NCI-H2107 treated with DMSO at 0.1 percent for 48 hours (cell line): ENCODE measurements around the gene APOC3.
"Not testable (repeated sequence)": the region's sequence is repeated elsewhere in the genome, so short reads cannot be mapped to it uniquely, and the experiment has no call there.

Source experiments
- DNase-seq: peaks from one replicate; lab custom pipeline; 2025; ENCODE audit not compliant: unreplicated experiment; lab: John Stamatoyannopoulos, UW

The APOC3 gene

DNA sequence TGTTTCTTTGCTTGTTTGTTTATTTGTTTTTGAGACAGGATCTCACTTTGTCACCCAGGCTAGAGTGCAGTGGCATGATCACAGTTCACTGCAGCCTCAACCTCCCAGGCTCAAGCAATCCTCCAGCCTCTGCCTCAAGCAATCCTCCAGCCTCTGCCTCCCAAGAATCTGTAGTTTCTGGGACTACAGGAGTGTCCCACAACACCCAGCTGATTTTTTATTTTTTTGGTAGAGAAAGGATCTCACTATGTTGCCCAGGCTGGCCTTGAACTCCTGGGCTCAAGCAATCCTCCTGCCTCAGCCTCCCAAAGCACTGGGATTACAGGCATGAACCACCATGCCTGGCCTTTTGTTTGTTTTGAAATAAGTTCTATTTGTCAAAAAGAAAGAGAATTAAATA lies 28.0 kb upstream of the APOC3 start:
- DNase-seq = not testable (repeated sequence)

DNA sequence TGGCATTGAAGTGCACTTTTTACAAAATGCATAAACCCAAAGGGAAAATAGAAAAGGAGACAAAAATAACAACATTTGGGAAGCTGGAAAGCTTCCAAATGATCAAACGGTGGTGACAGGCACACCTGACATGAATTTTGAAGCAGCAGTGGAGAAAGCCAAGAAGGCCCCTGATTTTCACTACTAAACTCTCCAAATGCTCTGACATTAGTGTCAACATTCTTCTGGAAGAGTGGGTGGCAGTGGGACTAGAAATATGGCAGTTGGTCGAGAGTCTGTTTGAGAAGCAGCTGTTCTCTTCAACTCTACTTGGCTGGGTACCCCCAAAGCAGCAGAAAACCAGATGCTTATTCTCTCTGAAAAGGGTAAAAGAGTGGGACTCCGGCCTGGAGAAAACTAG lies 25.7 kb upstream of the APOC3 start:
- DNase-seq = no peak

DNA sequence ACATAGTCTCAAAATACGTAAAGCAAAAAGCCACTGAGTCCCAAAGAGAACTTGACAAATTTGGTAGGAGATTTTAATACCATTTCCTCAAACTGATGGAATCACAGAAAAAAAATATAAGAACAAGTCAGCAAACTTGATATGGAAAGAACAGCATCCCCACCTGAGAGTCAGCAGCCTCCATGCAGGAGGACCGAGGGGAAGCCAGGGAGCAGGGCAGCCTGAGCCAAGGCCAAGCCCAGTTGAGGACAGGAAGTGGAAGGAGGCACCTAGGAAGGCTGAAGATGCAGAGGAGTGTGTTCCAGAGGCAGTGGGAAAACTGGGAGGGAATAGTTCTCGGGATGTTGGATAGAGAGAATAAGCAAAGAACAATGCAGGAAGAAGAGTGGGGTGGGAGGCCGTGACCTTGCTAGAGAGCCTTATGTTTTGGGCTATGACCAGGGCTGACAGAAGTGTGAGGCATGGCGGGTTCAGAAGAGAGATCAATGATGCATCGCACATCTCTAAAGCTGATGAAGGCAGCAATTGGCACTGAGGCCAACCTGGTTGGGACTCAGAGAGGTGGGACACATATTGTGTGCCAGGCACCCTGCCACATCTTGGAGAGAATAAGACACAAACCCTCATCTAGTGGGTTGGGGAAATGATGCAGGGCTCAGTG lies 22.0 kb upstream of the APOC3 start:
- no peak for DNase-seq

DNA sequence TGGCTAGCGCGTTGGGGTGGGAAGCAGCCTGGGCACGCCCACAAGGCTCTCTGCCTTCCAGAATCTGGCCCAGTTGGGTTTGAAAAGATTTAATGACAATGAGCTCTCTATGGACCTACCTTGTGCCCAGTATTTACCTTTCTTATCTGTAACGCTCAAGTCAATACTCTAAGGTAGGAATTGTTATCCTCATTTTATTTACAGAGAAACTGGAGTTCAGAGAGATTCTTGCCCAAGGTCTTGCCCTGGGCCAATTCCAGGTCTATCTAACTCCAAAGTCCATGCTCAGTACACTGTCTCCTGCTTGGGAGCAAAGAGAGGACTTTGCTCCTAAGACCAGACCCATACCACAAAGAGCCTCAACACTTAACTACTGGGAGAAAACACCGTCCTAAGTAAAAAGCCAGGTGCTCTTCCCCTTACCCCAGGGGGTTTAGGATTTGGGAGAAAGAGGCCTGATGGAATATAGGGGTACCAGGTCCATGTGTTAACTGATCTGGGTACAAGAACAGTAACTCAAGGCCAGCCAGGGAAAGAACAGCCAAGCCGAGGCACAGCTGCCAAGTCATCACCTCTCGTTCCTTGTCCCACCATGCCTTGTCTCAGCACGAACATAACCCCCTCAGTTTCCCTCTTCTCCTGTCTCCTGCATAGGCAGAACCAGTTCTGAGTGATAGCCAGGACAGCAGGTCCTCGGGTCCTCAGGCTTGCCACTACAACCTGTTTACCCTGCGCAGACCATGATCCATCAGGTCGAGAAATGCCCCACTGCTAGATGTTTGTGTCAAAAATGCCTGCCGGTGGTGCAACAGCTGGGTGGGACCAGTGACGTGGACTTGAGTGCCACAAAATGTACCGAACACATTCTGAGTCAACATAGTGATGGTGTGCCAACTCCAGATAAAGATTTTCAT lies 21.2 kb upstream of the APOC3 start:
- DNase-seq = no peak

DNA sequence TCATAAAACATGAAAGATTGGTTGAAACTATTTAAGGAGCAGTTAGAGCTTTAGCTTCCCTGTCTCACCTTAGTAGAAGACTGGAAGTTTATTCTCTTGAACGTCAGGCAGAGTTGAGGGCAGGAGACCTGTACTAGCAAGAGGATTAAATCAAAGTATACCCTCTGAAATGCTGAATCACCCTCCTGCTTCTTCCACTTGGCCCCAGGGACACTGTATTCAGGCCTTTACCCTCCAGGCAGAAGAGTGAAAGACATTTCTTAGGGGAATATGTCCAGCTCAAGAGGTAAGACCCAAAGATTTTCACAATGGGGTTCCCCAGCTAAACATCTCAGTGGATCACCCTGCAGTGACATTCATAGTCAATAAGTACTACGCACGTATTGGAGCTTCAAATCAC lies 18.5 kb upstream of the APOC3 start:
- DNase-seq = no peak

DNA sequence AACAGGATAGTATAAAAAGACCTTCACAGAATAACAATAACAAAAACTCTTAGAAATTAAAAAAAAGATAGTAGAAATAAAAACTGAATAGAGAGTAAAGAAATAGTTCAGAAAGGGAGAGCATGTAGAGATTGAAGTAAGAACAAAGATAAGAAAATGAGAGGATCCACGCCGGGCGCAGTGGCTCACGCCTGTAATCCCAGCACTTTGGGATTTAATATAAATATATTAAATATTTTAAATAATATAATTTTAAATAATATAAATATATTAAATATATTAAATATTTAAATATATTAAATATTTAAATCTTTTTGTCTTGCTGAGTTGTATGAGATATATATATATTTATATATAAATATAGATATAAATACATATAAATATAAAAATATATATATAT lies 17.6 kb upstream of the APOC3 start:
- DNase-seq = no peak

DNA sequence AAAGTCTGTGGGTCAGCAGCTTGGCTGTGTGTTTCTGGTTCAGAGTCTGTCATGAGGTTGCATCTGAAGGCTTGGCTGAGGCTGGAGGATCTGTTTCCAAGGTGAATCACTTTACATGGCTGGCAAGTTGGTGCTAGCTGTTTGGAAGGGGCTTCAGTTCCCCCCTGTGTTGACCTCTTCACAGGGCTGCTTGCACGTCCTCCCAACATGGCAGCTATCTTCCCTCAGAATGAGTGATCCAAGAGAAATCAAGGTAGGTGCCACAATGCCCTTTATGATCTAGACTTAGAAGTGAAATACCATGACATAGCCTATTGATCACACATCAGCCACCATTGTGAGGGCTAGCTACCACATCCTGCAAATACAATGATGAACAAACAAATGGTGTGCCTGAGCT lies 16.5 kb upstream of the APOC3 start:
- no peak for DNase-seq

DNA sequence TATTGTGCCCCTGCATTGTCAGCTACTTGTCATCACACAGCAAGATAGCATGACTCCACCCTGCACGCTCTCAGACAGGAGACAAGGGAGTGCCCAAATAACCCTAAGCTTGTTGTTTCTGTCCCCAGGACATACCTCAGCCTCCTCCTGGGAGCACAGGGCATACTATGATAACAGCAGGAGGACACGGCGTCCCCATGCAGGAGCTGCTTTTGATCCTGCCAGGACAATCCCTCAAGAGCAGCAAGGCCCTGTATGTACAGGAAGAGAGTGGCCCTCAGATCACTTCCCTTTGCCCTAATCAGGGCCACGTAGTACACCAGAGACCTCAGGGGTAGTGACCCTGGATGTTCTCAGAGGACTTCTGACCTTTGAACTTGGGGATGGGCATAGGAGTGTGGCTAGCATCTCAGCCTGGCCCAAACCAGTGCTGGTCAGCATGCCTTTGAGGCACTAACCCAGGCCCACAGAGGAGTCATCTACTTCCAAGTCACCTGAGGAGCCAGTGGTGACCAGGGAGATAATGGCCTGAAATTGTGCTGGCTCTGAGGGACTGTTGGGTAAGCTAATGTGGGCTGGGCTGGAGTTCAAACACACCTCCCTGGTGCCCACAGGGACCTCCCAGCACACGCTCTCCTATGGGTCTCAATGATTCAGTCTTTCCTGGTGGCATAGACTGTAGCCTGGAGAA lies 15.8 kb upstream of the APOC3 start:
- DNase-seq = no peak

DNA sequence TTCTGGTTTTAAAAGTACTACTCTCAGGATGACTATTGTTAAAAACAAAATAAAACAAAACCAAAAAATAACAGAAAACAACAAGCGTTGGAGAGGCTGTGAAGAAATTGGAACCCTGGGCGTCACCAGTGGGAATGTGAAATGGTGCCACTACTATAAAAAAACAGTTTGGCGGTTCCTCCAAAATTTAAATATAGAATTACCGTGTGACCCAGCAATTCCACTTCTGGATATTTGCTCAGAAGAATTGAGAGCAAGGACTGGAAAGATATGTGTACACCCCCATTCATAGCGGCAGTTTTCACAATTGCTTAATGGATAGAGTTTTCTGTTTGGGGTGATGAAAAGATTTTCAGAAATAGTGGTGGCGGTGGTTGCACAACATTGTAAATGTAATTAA lies 15.2 kb upstream of the APOC3 start:
- no peak for DNase-seq

DNA sequence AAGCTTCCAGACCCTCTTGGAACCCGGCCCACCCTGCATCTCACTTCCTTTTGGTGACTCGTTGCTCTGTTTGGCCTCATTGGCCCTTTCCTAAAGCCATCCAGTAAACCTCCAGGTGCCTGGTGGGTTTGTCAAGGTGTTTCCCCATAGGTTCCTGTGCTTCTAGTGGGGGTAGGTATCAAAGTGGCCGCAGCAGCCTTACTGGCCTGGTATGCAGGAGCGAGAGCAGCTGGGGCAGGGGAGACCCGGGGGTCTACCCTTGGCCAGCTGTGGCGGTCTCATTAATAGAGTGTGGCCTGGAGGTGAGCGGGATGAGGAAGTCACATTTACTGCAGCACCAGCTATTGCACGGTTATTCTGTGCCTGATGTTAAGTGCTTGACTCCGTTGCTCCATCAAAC lies 10.7 kb upstream of the APOC3 start:
- no peak for DNase-seq

DNA sequence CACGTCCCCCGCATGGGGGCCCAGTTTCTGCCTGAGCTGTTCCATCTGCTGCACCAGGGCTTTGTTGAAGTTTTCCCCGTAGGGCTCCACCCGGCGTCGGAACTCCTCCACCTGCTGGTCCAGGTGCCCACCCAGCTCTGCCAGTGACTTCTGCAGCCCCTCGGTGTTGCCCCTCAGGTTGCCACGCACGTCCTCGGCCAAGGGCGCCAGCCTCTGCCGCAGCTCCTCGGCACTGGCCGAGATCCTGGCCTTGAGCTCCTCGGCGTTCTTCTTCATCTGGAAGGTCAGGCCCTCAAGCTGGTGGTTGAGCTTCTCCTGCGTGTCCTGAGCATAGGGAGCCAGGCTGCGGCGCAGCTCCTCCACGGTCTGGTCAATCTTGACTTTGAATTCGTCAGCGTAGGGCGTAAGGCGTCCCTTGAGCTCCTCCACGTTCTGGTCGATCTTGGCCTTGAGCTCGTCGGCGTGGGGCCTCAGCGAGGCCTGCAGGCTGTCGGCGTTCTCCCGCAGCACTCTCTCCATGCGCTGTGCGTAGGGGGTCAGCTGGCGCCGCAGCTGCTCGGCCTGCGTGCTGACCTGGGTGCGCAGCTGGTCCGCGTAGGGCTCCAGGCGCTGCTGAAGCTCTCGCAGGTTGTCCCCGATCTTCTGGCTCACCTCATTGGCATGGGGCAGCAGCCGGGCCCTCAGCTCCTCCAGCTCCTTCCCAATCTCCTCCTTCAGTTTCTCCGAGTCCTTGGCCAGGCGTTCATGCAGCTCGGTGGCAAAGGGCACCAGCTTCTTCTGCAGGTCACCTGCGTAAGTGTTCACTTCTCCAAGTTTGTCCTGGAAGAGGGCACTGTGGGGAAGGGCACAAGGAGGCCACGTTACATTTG lies 8.4 kb upstream of the APOC3 start:
- no peak for DNase-seq

DNA sequence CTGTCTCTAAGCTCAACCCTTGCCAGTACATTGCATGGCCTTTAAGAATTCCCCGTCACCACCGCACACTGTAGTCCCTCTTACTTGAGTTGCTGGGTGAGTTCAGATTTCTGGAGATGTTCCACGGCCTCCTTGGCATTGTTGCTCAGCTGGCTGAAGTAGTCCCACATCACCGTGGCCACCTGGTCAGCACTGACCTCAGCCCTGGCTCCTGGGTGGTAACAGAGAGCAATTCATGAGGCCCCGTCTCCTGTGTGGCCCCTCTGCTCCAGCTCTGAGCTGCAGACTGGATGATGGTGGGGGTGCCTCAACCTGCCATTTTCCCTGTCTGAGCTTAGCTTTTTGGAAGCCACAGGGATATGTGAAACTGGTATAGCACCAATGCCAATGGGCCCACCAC lies 7.1 kb upstream of the APOC3 start:
- DNase-seq = no peak

DNA sequence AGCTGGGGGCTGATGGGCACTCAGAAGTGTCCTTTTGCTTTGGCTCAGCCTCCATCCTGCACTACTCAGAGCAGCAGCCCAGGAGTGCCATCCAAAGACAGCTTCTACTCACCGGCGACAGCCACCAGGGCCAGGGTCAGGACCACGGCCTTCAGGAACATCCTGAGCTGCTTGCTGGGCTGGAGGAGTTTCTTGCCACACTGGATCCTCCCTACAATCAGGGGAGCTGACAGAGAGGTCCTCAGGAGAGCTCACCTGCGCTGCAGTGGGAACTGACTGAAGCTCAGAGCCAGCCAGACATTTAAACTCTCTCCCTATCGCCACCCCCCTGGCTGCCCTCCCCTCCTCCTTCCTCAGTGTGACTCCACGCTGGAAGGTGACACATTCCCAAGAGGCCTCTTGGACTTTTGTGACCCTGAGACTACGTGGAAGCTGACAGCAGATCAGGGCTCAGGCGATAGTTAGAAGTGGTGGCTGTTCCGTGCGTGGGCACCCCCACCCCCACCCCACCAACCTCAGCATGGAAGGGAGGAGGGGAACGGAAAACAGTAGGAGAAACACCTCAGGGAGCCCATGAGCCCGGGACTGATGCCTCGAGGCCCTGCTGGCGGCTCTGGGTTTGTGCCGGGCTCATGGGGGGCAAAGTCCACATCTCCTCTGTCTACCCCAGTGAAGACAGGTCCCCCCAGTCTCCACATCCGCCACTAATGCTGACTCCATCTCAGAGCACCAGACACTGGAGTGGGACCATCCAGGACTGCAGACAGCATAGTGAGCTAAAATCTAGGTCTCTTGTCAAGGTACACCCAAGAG lies 6.5 kb upstream of the APOC3 start, which contains the start of gene APOA4:
Gene APOA4, minus strand, starts transcription at position 274 of the 813 bp plus-strand sequence. Its CDS starts 113 bp downstream, at position 161.
- no peak for DNase-seq

DNA sequence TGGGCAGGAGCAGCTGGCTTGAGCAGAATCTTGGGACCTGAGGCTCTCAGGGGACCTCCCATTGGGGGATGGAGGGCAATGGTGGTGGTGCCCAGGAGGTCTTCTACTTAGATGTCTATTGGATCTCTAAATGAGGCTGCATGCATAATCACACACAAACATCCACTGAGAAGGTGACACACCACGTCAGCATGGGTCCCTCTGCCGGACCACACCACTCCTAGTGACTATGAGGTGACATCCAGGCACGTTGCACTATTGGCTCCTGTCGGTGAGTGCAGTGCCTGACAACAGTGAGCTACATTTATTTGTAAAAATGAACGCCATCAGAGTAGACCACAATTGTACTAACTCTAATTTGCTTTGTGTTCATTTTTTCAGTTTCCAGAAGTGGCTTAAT lies 4.3 kb upstream of the APOC3 start:
- no peak for DNase-seq

DNA sequence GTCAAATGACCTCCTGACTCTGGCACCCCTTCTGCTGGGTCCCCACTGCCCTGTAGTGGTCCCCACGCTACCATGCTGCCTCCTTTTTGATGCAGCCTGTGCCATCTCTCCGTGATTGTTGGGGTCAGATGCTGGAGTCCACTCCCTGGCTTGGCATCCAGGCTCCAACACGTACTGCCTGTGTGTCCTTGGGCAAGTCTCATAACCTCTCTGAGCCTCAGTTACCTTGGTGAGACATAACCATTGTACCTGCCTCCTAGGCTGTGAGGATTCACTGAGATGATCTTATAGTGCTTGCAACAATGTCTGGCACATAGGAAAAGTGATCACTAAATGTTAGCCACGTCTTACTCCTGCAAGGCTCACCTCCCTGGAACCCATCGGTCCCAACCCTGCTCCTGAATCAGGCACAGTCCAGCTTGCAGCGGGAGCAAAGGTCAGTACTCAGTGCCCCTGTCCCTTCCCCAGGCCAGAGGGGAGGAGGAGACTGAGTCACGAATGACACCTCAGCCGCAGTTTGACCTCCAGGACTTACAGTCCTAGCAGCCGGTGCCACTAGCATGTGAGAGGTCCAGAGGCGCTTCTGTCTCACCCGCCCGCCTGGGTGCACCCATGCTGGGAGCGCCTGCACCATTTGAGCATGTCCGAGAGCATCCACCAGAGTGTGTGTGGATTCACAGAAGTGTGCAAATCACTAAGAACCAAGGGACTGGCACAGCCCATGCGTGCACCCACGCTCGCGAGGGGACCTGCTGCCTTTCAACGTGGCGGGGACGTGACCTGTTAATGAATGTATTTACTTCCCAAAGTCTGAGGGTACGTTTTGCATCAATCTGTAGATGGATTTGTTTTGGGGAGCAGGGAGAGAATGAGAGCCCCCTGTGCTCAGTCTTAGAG lies 3.6 kb upstream of the APOC3 start:
- no peak for DNase-seq

DNA sequence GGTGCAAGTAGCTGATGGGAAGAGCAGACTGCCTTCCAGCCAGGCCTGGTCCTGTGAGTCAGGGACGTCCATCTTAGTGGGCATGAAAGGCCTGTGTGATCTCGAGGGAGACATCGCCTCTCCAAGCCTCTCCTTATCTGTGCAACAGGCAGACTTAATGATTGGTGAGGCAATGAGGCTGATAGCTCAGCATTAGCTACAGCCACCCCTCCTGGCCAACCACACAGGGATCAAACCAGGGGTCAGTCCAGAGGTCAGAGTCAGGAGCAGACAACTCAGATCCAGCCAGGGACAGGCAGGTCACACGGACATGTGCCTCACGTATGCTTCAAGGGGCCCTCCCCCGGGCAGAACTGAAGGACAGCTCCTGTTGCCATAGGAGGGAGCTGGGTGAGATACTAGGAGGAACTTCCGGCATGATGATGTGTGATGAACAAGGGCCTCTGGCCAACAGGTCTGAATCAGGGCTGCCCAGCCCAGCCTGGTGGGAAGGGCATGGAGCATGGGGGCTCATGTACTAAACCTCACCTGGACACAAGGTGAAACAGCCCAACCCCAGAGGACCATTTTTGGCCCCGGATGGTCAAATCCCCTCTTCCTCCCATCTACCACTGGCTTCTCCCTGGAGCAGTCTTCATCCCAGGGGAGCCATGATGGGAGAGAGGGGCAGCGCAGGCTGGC lies 2.8 kb upstream of the APOC3 start:
- no peak for DNase-seq

DNA sequence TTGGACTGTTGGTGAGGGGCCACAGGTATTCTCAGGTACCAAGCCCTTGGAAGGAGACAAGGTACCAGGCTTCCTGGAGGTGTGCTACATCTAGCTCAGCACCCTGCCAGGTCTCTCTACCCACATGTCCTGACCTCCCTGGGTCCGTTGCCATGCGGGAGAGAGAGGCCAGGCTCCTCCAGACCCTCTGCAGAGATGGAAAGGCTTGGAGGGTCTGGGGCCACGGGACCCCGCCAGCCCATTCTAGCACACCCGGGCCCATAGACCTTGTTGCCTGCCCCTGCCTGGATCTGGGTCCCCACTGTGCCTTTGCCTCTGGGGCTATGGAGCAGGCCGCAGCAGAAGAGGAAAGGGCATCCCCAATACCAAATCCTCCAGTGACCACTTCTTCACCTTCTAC lies 2.2 kb upstream of the APOC3 start:
- DNase-seq = no peak
